ENCODE measurements around the gene ADARB2.
"Not testable (repeated sequence)": the region's sequence is repeated elsewhere in the genome, so short reads cannot be mapped to it uniquely, and the experiment has no call there.

ADARB2 gene

DNA sequence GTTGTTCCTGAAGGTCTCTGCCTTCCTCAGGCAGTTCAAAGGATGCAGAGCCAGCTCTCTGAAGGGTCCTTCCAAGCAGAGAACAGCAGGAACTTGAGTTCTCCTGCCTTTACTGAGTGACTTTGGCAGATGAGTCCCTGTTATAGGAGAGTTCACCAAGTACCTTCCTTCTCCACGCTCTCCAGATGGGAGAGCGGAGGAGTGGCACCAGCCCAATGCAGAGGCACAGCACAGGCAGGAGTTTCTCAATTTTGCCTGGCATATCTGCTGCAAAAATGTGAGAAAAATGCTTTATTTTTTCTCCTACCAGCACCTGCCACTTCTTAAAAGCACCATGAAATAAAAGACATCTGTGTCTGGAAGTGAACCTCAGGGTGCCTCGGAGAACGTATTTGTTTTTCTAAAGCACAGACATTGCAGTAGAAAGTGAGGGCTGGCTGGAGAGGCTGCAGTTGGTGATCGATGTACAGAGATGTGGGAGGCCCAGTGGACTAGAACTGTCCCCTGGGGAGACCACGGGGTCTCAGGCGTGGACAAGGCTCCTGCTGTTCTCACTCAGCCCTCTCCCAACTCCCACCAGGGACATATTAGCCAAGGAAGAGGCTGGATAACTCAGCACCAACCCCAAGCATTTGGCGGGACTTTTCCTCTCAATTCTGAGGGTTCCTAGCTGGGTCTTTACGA is 506.6 kb downstream of the ADARB2 start:
- DNase-seq: no peak

DNA sequence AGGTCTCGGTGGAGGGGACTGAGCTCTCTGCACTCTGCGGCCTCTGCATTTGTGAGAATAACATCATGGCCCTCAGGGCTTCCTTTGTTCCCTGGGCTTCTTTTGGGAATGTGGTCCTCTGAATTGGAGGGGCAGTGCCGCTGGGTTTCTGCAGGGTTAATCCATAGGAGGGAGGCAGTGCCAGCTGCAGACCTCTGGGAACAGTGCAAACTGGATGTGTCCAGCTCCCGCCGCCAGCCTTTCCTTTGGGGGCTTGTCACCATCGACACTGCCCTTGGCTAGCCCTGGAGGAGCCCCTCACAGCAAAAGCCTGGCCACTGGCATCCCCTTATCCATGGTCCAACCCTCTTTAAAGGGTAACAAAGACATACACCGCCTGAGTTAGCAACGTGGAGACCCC is 507.2 kb downstream of the ADARB2 start:
- DNase-seq: no peak

DNA sequence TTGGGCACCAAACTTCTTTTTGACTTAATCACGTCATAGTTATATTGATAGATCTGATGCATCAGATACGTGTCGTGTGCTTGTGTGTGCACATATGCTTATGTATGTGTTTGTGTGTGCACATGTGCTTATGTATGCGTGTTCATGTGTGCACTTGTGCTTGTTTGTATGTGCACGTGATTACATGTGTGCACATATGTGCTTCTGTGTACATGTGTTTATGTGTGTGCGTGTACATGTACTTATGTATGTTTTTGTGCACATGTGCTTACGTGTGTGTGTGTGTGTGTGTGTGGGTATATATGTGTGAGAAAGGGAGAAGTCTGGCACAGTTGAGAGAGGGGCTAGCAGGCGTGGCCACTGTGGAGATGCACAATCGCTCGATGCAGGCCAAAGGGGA is 507.8 kb downstream of the ADARB2 start:
- no peak for DNase-seq

DNA sequence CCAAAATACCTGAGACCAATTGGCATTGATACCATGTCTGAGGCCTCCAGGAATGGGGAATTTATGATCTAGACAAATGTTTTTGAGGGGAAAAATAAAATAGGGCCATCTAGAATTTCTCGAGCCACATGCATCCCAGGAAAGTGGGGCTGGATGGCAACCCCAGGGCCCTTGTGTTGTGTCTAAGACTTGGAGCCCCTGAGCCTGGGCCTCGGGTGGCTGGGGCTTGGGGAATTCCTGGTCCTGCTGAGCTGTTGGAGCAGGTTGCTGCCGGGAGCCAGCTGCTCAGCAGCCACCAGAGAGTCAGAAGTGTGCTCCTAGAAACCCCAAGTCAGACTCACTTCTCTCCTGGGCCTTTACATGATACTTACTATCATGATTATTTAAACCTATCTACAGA is 508.2 kb downstream of the ADARB2 start:
- DNase-seq: no peak

DNA sequence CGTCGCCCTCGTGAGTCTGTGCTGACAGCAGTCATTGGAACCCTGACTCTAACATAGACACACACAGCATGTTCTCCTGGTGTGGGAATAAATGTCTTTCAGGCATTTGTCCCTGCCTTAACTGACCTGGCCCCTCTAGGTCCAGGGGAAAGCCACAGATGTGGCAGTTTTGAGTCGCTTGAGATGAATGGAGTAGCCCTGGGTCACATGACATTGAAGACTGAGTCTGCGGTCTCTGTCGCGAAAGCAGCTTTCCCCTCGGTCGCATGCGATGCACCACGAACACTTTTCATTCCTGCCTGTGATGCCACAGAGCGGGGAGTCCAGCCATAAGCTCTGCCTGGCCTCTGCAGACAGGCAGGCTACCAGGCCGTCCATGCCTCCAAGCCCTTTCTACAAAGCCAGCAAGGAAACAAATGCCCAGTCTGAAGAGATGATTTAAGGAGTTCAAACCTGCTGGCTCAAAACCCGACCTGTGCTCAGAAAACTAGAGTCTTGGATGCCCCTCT is 508.8 kb downstream of the ADARB2 start:
- DNase-seq: no peak

DNA sequence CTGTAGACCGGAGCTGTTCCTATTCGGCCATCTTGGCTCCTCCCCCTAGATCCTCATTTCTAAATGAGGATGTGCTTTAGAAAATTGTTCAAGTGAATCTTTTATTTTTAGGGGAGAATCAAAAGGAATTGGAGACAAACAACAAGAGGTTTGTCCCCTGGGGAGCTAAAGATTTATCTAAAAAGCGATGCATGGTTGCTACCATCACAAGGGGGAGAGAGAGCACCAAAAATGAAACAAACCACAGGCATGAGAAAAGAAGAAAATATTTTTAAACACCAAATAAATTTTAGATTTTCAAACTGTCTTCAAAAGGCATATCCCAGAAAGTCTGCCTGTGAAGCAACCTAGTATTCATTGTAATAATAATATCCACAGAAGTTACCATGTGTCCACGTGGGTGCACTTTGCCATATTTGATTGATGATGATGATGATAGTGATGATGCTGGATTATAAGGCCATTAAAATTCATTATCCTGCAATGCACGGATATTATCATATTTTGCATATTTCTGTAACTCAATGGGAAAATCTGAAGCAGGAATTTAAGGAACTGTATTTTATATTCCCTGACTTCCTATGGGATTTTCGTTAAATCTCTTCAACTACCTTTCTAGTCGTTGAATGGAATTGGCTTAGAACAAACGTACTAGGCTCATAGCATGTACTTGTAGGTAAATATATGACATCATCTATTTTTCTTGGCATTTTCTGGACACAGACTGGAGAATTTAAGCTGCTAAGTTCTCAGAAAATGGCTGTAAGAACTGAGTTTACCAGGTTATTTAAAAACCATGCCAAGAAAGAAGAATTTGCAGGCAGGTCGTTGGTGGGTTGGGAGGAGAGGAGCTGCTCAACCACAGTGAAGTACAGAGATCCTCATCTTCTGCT is 509.6 kb downstream of the ADARB2 start:
- DNase-seq: no peak

DNA sequence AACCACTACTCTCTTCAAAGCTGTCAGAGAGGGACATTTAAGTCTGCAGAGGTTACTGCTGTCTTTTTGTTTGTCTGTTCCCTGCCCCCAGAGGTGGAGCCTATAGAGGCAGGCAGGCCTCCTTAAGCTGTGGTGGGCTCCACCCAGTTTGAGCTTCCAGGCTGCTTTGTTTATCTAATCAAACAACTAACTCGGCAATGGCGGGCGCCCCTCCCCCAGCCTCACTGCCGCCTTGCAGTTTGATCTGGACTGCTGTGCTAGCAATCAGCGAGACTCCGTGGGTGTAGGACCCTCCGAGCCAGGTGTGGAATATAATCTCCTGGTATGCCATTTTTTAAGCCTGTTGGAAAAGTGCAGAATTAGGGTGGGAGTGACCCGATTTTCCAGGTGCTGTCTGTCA is 510.4 kb downstream of the ADARB2 start:
- DNase-seq: not testable (repeated sequence)

DNA sequence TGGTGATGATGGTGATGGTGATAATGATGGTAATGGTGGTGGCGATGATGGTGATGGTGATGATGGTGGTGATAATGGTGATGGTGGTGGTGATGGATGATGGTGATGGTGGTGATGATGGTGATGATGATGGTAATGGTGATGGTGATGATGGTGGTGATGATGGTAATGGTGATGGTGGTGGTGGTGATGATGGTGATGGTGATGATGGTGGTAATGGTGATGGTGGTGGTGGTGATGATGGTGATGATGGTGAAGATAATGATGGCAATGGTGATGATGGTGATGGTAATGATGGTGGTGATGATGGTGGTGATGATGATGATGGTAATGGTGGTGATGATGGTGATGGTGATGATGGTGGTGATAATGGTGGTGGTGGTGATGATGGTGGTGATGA is 517.5 kb downstream of the ADARB2 start:
- DNase-seq: not testable (repeated sequence)

DNA sequence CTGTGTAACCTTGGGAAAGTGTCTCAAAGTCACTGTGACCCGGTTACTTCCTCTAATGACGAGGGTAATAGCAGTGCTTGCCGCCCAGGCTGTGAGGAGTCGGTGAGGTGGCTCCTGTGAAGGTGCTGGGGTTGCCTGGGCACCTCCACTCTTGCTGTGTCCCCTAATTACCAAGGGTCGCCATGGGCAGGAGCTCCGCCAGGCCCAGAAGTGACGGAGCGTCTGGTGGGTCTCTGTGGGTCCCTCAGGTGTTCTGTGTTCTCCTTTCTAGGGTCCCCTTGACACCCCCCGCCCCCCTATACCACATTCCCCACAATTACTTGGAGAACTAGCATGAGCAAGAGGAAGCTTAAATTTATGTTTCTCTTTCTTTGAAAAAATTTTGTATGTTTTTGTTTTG is 519.7 kb downstream of the ADARB2 start:
- DNase-seq: no peak

DNA sequence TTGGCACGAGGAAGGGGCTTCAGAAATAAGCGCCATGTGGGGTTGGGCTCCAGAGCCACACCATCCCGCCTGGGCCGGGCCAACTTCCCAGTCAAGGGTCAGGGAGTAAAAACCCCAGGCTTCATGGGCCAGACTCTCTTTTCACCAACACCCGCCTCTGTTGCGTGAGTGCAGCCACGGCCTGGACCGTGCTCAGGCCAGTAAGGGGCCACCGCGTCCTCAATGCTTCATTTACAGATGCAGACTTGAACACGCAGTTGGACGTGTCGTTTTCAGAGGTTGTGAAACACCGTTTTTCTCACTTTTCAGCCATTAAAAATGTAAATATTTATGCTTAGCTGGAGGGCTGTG is 520.1 kb downstream of the ADARB2 start:
- DNase-seq: no peak

DNA sequence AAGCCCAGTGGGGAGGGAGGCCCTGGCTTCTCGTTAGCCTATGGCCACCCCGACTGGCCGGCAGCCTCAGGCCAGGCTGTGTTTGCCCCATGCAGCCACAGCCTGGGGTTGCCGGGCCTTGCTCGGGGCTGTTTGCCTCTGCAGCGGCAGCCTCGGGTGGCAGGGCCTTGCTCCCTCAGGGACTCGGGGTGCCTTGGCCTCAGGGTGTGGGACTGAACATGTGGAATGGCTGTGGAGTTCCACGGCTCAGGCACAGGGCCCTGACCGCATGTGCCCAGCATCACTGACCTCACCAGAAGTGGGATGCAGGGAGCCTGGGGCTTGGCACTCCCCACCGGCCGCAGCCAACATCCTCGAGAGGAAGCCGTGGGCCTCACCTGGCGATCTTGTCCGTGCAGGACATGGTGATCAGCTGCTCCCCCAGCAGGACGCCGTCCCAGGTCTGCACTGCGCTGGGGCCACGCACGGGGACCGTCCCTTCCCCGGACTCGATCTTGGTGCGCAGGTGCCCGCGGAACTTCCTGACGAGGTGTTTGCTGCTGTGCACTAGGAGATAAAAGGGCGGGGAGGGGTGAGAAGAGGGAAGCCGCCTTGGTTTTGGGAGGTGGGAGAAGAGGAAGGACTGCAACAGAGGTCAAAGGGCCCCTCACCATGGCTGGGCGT is 520.6 kb downstream of the ADARB2 start:
- no peak for DNase-seq

DNA sequence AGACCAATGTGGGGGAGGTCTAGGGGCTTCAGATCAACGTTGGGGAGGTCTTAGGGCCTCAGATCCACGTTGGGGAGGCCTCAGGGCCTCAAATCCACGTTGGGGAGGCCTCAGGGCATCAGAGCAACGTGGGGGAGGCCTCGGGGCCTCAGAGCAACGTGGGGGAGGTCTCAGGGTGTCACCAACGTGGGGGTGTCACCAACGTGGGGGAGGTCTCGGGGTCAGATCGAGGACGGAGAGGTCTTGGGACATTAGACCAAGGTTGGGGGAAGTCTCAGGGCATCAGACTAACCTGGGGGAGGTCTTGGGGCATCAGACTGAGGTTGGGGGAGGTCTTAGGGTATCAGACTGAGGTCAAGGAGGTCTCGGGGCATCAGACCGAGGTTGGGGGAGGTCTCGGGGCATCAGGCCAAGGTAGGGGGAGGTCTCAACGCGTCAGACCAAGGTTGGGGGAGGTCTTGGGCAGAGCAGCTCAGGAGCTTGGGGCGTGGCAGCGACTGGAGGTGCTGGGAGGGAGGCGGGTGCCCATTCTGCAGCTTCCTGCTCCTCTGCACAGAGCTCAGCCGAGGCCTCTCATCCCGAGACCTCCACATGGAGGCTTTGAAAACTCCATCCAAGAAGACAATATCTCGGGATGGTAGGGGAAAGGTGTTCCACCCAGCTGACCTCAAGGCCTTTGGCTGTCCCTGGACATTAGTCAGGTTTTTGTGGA is 521.3 kb downstream of the ADARB2 start:
- no peak for DNase-seq

DNA sequence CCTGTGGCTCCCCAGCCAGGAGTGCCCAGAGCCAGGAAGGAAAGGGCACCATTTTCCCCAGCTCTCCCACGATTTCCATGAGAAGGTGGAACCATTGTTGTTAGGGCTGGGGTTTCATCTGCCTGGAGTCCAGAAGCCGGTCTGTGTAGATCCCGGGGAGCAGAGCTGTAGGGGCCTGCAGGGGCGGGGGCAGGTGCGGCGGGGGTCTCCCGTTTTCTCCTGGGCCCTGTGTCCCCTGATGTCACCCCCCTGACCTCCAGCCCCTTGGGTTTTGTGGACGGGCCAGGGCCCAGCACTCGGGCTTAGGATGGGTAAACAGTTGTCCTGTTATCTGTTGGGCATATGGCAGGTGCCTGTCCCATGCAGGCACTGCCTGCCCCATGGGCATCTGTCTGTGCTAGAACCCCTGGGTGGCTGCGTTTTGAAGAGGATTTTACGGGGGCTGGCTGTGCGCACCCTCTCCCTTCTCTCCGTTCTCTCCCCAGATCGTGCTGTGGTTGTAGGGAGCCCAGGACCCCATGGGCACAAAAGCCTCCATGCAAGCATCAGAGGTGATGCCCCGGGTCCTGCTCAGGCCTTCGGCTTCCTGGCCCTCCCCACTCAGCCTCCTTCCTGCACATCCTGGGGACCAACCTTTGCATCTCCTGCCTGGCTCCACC is 522.3 kb downstream of the ADARB2 start:
- no peak for DNase-seq

DNA sequence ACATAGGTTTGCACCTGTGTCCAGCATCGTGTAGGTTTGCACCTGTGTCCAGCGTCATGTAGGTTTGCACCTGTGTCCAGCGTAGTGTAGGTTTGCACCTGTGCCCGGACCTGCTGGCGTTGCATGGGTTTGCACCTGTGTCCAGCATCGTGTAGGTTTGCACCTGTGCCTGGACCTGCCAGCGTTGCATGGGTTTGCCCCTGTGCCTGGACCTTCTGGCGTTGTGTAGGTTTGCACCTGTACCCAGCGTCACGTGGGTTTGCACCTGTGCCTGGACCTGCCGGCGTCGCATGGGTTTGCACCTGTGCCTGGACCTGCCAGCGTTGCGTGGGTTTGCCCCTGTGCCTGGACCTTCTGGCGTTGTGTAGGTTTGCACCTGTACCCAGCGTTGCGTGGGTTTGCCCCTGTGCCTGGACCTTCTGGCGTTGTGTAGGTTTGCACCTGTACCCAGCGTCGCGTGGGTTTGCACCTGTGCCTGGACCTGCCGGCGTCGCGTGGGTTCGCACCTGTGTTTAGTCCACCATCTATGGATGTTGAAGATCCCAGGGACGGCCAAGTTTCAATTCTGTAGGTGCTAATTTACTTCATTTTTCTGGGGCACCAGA is 523.2 kb downstream of the ADARB2 start:
- DNase-seq: no peak

DNA sequence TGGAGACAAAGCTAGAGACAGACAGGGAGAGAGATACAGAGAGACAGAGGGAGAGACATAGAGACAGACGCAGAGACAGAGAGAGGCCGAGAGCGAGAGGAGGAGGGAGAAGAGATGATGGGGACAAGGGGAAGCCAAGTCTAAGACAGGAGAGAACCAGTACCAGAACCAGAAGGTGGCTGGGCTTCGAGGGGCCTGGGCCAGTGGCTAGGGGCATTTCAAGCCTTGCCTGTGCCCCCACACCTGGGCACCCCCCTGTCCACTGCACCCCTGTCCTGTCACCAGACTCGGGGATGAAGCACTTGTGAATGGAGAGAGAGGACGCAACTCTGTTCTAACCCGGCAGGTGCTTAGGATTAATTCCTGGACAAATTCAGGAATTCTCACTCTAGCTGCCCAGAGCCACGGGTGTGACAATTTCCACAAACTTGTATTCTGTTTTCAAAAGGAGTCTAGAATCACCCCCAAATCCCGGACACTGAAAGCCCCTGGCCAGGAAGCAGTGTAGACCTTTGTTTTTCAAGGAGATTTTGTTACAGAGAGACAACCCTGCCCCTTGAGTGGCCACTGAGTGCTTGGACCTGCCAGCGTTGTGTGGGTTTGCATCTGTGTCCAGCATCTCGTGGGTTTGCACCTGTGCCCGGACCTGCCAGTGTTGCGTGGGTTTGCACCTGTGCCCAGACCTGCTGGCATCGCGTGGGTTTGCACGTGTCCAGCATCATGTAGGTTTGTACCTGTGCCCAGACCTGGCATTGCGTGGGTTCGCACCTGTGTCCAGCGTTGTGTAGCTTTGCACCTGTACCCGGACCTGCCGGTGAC is 523.9 kb downstream of the ADARB2 start:
- no peak for DNase-seq

DNA sequence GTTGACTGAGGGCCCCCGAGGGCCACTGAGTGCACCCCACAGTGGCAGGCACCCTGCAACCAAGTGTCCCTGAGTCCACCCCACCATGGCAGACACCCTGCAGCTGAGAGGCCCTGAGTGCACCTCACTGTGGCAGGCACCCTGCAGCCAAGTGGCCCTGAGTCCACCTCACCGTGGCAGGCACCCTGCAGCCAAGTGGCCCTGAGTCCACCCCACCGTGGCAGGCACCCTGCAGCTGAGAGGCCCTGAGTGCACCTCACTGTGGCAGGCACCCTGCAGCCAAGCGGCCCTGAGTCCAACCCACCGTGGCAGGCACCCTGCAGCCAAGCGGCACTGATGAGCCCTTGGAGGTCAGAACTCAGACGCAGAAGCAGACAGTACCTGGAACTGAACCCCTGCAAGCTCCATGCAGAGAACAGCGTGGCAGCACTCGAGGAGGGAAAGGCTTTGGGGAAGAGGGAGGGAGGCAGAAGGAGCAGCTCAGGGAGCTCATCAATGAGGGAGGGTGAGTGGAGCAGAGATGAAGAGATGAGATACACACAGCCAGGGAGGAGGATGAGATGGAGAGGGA is 524.7 kb downstream of the ADARB2 start:
- DNase-seq: no peak

DNA sequence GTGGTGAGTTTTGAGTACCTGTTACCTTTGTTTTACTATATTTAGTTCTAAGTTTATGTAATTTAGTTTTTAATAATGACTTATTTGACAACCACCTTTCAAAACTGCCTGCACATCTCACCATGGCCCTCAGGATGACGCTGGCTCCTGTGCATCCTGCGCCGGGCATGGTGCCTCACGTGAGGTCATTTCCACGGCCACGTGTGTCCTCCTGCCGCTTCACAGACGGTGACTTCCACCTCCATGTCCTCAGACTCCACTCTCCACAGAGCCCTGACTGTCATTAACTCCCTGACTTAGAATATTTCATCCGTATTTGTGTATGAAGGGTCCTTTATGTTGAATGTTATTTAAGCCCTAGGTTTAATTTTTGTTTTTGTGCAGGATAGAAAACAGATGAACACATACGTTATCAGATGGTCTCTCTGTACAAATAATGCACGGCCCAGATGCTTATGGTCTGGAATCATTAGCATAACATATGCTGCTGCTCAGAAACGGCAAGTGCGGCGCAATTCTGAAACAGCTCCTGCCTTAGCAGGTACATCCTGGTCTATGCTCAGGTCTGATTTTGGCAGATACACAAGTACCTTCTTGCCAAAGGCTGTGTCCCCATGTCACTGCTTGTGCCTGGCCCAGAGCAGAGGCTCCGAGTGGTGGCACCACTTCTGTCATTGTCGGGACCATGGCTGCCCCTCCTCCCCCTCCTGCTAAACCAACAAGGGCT is 525.3 kb downstream of the ADARB2 start:
- DNase-seq: no peak

DNA sequence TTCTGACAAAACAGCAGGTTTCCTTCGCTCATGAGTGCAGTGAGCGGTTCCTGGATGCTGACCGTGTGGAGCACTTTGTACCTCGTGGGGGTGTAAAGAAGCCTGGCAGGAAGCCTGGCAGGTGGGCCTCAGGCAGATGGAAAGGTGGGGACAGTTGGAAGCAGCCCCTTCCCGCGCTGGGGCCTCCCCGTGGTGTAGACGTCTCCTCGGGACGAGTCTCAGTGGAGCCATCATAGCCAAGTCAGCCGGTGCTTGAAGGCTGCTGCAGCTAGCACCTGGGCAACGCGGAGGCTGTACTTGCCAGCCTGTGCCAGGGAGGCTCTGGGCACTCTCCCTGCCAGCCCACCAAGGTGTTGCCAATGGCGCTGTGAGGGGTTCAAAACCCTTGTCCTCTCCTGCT is 526.7 kb downstream of the ADARB2 start:
- no peak for DNase-seq

DNA sequence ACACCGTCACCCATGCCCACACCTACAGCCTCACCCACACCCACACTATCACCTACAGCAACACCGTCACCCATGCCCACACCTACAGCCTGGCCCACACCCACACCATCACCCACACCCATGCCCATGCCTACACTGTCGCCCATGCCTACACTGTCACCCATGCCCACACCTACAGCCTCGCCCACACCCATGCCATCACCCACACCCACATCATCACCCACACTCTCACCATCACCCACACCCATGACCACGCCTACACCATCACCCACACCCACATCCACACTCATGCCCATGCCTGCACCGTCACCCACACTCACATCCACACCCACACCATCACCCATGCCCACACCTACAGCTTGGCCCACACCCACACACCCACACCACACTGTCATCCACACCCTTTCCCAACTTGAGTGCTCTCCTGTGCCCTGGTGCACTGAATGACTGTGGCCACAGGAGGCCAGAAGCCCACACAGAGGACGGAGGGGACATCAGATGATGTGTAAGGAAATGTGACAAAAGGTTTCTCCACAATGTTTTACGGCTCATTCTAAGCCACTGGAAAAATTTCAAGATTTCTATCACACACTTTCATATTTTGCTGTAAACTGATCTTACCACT is 527.9 kb downstream of the ADARB2 start:
- no peak for DNase-seq

Data from DMS53 (cell line).